SHP77 (cell line): ENCODE data around the gene DDRGK1.
"Not testable (repeated sequence)": the region's sequence is repeated elsewhere in the genome, so short reads cannot be mapped to it uniquely, and the experiment has no call there.

ENCODE experiments used
- DNase-seq, 2 experiments: peaks; one replicate each; lab custom pipeline; 2025; lab: John Stamatoyannopoulos, UW

Gene DDRGK1

GRCh38 chr20:3164763-3165410, 39.6 kb downstream of the DDRGK1 start:
- DNase-seq = peak; percentile 28 to 46

- peak in 1 of 2 experiments; percentile 25 for DNase-seq
Measured at GRCh38 chr20:3164043-3164762, 40.3 kb downstream of the DDRGK1 start.

GRCh38 chr20:3163099-3164042, 41.1 kb downstream of the DDRGK1 start:
- peak; percentile 83 to 85 for DNase-seq

- peak; percentile 77 to 82 for DNase-seq
Measured at GRCh38 chr20:3162080-3162611, 42.3 kb downstream of the DDRGK1 start.

GRCh38 chr20:3161316-3162079, 43.0 kb downstream of the DDRGK1 start:
- no peak for DNase-seq

GRCh38 chr20:3160418-3160817, 44.1 kb downstream of the DDRGK1 start:
- DNase-seq = no peak

- no peak for DNase-seq
Measured at GRCh38 chr20:3158968-3159431, 45.5 kb downstream of the DDRGK1 start.

- no peak for DNase-seq
Measured at GRCh38 chr20:3157817-3158216, 46.7 kb downstream of the DDRGK1 start.

GRCh38 chr20:3156811-3157619, 47.5 kb downstream of the DDRGK1 start:
- DNase-seq = no peak

GRCh38 chr20:3152057-3152644, 52.3 kb downstream of the DDRGK1 start:
- not testable (repeated sequence) for DNase-seq

GRCh38 chr20:3150908-3151307, 53.6 kb downstream of the DDRGK1 start:
- no peak for DNase-seq

- DNase-seq = no peak
Measured at GRCh38 chr20:3146732-3147341, 57.6 kb downstream of the DDRGK1 start.

GRCh38 chr20:3141757-3142156, 62.7 kb downstream of the DDRGK1 start:
- DNase-seq = no peak
